ENCODE measurements around the gene ETV2. TPM values are rescaled to one million over a fixed set of nuclear protein-coding genes. Genes with fewer than 3 reads are reported as not detected.

The ETV2 gene
- total RNA-seq, 1 donor from 2014 or later, result 1,894 TPM

GRCh38 chr19:35623327-35624010, 18.1 kb upstream of the ETV2 start:
- peaks cover 14% of the 10 kb centered on the region for H3K27me3 Mint-ChIP-seq (ENCODE audit: unreplicated experiment)
- H3K9me3 Mint-ChIP-seq (ENCODE audit: unreplicated experiment), result no peaks in the 10 kb centered on the region
- H3K4me1 Mint-ChIP-seq (ENCODE audit: unreplicated experiment), result peaks cover 5% of the 10 kb centered on the region
- no peak overlapping the region for H3K4me3 Mint-ChIP-seq (ENCODE audit: unreplicated experiment)
- peaks cover 25% of the 10 kb centered on the region for H3K36me3 Mint-ChIP-seq (ENCODE audit: low read depth, unreplicated experiment)
- TF ChIP-seq, protein P1, sequence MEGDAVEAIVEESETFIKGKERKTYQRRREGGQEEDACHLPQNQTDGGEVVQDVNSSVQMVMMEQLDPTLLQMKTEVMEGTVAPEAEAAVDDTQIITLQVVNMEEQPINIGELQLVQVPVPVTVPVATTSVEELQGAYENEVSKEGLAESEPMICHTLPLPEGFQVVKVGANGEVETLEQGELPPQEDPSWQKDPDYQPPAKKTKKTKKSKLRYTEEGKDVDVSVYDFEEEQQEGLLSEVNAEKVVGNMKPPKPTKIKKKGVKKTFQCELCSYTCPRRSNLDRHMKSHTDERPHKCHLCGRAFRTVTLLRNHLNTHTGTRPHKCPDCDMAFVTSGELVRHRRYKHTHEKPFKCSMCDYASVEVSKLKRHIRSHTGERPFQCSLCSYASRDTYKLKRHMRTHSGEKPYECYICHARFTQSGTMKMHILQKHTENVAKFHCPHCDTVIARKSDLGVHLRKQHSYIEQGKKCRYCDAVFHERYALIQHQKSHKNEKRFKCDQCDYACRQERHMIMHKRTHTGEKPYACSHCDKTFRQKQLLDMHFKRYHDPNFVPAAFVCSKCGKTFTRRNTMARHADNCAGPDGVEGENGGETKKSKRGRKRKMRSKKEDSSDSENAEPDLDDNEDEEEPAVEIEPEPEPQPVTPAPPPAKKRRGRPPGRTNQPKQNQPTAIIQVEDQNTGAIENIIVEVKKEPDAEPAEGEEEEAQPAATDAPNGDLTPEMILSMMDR (IDR thresholded peaks at IDR 0.05; ENCODE audit: unreplicated experiment), result no peak
- DNase-seq (ENCODE audit: low spot score), result no peak
- no peak overlapping the region for H3K27ac Mint-ChIP-seq (ENCODE audit: unreplicated experiment)

DNA sequence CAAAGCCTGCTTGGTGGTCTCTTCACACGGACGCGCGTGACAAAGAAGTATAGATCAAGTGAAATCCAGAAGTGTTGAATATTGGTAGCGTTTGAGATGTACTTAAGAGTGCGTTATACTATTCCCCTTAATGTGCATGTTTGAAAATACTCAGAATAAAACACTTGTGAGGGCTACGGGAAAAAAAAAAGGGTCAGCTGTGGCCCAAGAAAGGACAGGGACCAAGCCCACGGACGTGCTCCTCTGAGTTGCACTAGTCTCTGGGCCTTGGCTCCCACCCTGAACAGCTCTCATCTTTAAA, 13.3 kb upstream of the ETV2 start:
- DNase-seq (ENCODE audit: low spot score), result no peak
- Mint-ChIP-seq H3K27me3 (ENCODE audit: unreplicated experiment) (peaks cover 6% of the 10 kb centered on the region), H3K27ac (ENCODE audit: unreplicated experiment) (peak overlapping the region; percentile 97), H3K4me1 (ENCODE audit: unreplicated experiment) (peaks cover 12% of the 10 kb centered on the region), H3K36me3 (ENCODE audit: low read depth, unreplicated experiment) (peaks cover 30% of the 10 kb centered on the region), H3K9me3 (ENCODE audit: unreplicated experiment) (no peaks in the 10 kb centered on the region), H3K4me3 (ENCODE audit: unreplicated experiment) (peak overlapping the region; percentile 98)
- TF ChIP-seq, protein P1 (IDR thresholded peaks at IDR 0.05; ENCODE audit: unreplicated experiment), result no peak

- peak; percentile 97 for DNase-seq (ENCODE audit: low spot score)
- TF ChIP-seq, protein P1 (IDR thresholded peaks at IDR 0.05; ENCODE audit: unreplicated experiment), result no peak
- peaks cover 12% of the 10 kb centered on the region for H3K4me1 Mint-ChIP-seq (ENCODE audit: unreplicated experiment)
- peaks cover 29% of the 10 kb centered on the region for H3K36me3 Mint-ChIP-seq (ENCODE audit: low read depth, unreplicated experiment)
- H3K27me3 Mint-ChIP-seq (ENCODE audit: unreplicated experiment), result peaks cover 7% of the 10 kb centered on the region
- H3K9me3 Mint-ChIP-seq (ENCODE audit: unreplicated experiment), result no peaks in the 10 kb centered on the region
- peak within 1 kb of the TSS; percentile 98 for H3K4me3 Mint-ChIP-seq (ENCODE audit: unreplicated experiment)
- peak within 1 kb of the TSS; percentile 97 for H3K27ac Mint-ChIP-seq (ENCODE audit: unreplicated experiment)
Measured at GRCh38 chr19:35628565-35629331, 12.8 kb upstream of the ETV2 start, which contains the start of gene RBM42. Gene RBM42 (plus strand): TSS chr19:35629036. CDS start chr19:35629154, 118 bp downstream.

GRCh38 chr19:35629332-35629633, 12.3 kb upstream of the ETV2 start:
- peaks cover 29% of the 10 kb centered on the region for H3K36me3 Mint-ChIP-seq (ENCODE audit: low read depth, unreplicated experiment)
- H3K27me3 Mint-ChIP-seq (ENCODE audit: unreplicated experiment), result peaks cover 7% of the 10 kb centered on the region
- no peaks in the 10 kb centered on the region for H3K9me3 Mint-ChIP-seq (ENCODE audit: unreplicated experiment)
- H3K27ac Mint-ChIP-seq (ENCODE audit: unreplicated experiment), result peak overlapping the region; percentile 52
- TF ChIP-seq, protein P1 (IDR thresholded peaks at IDR 0.05; ENCODE audit: unreplicated experiment), result no peak
- peak overlapping the region; percentile 98 for H3K4me3 Mint-ChIP-seq (ENCODE audit: unreplicated experiment)
- DNase-seq (ENCODE audit: low spot score), result no peak
- H3K4me1 Mint-ChIP-seq (ENCODE audit: unreplicated experiment), result peaks cover 12% of the 10 kb centered on the region

Measured in endothelial cell (in vitro differentiated cells).